Ramos (cell line): Measurements from ENCODE around the gene MCC.

ENCODE experiments used
- in situ Hi-C: fragments of 300-500 bp; cut with MboI; formaldehyde crosslinking; loops from one replicate; pipeline ENCODE4 v1.14.3; 2022; ENCODE audit warnings: low sequenced_read_pairs; ENCODE audit not compliant: unreplicated experiment

MCC gene

DNA sequence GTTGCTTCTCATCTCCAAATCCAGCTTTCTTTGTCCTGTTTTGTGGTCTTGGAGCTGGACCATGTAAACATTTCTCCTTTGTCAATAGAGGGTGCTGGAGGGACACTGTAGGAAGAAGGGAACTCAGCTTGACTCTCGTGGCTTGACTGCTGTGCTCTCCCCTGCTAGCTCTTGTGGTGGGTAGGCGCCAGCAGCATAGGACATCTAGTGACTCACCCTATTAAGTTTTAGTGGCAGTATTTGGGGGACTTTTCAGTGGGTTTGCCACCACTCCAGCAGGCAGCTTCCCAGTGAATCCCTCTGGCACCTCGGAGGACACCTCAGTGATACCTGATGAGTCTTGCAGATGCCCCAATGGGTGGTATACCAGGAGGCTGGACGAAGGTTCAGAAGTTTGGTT lies 151.3 kb downstream of the MCC start:
- in situ Hi-C loops, result no loop called here

GRCh38 chr5:113333411-113333810 lies 154.8 kb downstream of the MCC start:
- in situ Hi-C loops, result no loop called here

DNA sequence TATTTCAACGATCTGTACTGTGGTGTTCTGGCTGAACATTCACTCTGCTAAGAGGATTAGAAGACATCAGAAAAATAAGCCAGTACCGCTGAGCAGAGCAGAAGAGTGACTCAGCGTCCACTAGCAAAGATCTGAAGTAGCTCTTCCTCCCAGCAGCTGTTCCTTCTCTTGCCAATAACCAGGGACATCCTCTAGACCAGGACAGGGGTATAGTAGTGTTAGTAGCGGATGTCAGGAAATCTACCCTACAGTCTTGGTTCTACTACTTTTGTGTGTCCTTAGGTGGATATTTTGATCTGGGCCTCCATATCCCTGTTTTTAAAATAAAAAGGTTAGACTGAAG lies 157.1 kb downstream of the MCC start:
- in situ Hi-C loops, result no loop called here

DNA sequence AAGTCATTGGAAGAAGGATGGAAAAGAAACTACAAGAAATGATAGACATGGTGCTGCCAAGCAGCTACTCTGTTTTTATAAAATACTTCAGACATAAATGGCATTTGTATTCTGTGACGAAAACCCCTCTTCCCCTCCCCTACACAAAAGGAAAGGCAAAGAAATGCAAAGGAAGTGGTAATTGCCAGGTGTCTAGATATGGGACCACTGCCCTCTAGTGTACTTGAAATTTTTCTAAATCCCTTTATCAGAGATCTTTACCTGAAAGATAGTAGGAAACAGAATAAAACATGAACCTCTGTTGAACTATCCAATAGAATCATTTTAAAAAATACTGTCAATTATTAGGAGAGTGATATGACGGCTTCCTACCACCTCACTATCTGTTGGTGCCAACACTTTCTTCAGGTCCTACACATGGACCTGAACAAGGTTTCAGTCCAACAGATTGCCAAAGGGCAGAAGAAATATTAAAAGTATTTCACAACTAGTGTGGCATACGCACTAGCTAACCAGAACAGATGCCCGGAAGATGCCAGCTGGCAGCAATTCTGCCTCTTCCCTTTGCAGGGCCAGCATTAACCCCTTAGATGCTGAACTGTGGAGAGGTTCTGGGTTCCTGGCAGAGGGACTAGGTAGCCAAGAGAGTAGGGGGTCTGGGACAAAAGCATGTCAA lies 157.6 kb downstream of the MCC start:
- in situ Hi-C loops, result no loop called here

- in situ Hi-C loops, result no loop called here
Measured at GRCh38 chr5:113329981-113330380, 158.3 kb downstream of the MCC start.

GRCh38 chr5:113325054-113325453 lies 163.2 kb downstream of the MCC start:
- in situ Hi-C loops, result no loop called here

DNA sequence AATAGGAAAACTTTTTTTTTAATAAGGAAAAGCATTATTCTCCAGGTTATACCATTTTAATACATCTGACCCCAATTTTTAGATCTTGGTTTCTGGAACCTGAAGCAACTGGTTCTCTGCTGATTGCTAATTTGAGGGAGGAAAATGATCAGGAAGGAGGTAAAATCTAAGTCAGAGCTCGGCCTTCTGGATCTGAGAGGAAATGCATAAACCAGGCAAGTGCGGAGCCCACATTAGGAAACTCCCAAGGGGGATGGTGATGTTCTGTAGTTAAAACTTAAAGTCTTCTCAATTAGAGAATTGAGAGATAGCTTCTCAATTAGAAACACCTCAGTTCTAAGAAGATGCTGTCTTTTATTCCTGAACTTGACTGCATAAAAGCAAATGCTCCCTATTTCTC lies 167.0 kb downstream of the MCC start:
- in situ Hi-C loops, result no loop called here

- in situ Hi-C loops, result no loop called here
Measured at GRCh38 chr5:113320273-113320780, 167.9 kb downstream of the MCC start.

GRCh38 chr5:113319256-113320053 lies 168.8 kb downstream of the MCC start:
- in situ Hi-C loops, result no loop called here

- in situ Hi-C loops, result no loop called here
Measured at GRCh38 chr5:113317636-113318035, 170.6 kb downstream of the MCC start.

- in situ Hi-C loops, result no loop called here
Measured at GRCh38 chr5:113311301-113311700, 177.0 kb downstream of the MCC start.

DNA sequence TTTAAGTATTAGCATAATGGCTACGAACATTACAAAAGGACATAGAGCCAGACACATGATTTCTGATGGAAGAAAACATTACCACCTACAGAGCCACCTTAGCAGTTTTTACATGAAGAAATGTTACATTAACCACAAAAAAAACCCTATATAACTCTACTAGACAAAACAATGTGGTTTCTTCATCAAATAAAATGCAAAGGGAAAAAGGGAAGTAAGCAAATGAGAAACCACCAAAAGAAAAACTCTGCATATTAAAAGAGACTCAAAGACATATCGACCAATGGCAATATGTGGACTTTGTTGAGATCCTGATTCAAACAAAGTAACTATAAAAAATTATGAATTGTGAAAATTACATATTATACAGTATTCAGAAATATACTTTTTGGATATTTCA lies 186.1 kb downstream of the MCC start:
- in situ Hi-C loops, result no loop called here

- in situ Hi-C loops, result no loop called here
Measured at GRCh38 chr5:113299591-113299990, 188.7 kb downstream of the MCC start.

- in situ Hi-C loops, result no loop called here
Measured at GRCh38 chr5:113296676-113297075, 191.6 kb downstream of the MCC start.

DNA sequence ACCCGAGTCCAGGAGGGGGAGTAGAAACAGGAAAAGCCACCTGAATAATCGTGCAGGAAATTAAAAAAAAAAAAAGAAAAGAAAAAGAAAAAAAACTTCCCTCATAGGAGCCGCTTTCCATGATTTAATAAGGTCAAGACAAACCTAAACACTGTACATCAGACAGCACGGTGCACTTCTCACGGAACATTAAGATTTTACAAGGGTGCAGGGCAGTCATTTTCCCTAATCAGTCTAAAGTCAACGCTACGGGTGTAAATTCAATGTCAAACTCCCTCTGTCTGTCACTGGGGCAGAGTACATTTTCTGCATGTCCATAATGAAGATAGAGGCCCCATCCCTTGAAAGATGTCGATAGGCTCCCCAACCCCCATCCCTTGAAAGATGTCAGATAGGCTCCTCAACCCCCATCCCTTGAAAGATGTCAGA lies 193.1 kb downstream of the MCC start:
- in situ Hi-C loops, result no loop called here

- in situ Hi-C loops, result no loop called here
Measured at GRCh38 chr5:113294311-113295110, 193.7 kb downstream of the MCC start.

GRCh38 chr5:113293975-113294310 lies 194.3 kb downstream of the MCC start:
- in situ Hi-C loops, result no loop called here

- in situ Hi-C loops, result no loop called here
Measured at GRCh38 chr5:113293068-113293974, 194.9 kb downstream of the MCC start.

DNA sequence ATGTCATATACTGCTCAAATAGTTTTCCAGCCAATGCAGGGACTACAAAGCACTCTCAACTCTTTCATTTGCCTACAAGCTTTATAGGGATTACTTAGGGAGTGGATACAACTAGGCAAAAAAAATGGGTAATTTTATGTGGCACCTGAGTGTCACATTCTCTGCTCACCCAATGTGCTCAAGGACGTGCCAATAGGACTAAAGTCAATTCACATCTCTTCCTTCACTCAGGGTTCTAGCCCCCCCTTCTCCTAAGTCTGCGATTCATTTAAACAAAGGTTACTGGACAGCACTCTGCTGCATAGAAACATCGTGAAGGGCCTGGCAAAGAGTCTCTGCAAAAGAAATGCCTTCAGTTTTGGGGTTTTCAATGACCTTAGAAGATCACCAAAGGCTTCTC lies 195.8 kb downstream of the MCC start:
- in situ Hi-C loops, result no loop called here

GRCh38 chr5:113283558-113283957 lies 204.7 kb downstream of the MCC start:
- in situ Hi-C loops, result no loop called here
